ENCODE results near the gene L3HYPDH.
A peak's percentile ranks its signal among the peaks of the same experiment; 100 is the strongest.

The L3HYPDH gene

GRCh38 chr14:59483819-59484638, at the start of gene L3HYPDH, which contains the start of gene JKAMP:
L3HYPDH (minus strand) TSS chr14:59484408; CDS start chr14:59484316, 92 bp downstream.
JKAMP (plus strand) TSS chr14:59484517; CDS start chr14:59484590, 73 bp downstream.
- peak; percentile 93 to 99 (median 95) for DNase-seq

- DNase-seq: no peak
Measured at GRCh38 chr14:59532419-59532818, 48.2 kb upstream of the L3HYPDH start.

DNA sequence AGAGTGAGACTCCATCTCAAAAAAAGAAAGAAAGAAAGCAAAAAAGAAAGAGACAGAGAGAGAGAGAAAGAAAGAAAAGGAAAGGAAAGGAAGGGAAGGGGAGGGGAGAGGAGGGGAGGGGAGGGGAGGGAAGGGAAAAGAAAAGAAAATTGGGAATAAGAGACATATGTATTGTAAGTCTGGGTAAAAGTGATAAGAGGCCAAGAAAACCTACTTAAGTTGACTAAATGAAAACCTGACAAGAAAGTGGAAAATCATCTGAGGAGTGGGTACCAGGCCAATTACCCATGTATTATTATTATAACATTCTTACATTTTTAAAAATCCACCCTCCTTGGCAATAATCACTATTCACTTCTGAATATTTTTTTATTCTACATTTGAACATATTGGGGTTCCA, 46.1 kb upstream of the L3HYPDH start:
- no peak for DNase-seq

DNA sequence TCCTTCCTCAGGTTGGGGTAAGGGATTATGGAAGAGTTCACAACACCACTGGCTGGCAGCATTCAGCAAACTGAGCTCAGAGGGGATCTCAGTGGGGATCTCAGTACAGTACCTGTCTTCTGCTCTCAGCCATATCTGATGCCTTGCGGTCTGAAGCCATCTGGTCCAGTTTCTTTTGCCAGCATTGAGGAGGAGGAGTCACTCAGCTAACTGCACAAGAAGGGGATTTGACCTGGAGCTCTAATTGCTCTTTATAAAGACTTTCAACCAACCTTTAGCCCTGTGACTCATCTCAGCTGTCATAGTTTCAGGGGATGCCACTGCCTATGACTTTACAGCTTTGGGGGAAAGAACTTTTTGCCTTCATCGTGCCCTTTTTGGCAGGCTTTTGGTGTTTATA, 45.0 kb upstream of the L3HYPDH start:
- no peak for DNase-seq

DNA sequence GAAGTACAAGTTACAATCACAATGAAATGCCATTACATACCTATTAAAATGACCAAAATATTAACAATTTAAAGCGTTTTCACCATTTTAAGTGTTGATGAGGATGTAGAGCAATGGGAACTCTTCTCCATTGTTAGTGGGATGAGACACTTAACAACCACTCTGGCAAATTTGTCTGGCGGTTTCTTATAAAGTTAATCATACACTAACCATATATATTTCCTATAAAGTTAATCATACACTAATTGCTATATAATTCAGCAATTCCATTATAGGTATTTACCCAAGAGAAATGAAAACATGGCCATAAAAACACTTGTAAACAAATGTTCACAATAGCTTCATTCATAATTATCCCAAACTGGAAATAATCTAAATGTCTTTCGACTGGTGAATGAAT, 36.0 kb upstream of the L3HYPDH start:
- no peak for DNase-seq

DNA sequence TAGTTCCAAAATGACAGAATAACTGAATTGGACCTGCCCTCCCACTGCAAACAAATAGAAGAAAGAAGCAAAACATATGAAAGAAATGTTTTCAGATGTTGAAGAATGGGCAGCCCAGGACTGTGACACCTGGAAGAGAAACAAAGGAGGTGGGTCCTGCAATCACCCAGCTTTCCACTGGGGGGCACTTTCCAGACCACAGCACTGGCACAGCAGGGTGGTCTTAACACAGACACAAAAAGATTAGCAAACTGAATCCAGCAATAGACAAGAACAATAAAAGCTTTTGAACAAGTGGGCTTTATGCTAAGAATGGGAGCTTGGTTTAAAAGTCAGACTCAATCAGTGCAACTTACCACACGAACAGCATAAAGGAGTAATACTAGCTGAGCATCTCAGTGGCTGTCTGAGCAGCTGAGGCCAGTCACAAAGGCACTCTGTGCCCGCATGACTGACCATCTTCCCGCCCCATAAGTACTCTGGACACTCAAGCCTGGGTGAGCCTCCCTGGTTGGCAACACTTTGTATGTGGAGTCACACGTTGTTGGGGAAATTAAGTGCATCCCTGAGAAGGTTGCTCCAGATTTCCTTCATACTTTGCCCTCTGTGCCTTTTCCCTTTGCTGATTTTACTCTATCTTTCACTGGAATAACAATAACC, 27.8 kb upstream of the L3HYPDH start:
- DNase-seq: peak; percentile 17 to 22 (median 19)

DNA sequence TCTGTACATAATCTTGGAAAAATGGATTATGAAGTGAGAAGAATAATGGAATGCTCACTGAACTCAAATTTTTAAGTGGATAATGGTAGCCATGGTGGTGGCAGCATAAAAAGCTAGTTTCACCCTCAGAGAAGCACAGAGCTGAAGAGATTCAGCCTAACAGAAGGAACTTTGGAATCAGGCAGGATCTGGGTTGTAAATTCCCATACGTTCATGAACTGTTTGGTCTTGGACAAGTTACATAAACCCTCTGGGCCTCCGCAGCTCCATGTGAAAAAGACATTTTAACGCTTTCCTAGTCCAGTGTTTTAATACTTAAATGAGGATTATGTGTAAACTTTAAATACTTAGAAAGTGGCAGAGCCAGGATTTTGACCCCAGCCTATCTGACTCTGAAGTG, 26.8 kb upstream of the L3HYPDH start:
- no peak for DNase-seq

DNA sequence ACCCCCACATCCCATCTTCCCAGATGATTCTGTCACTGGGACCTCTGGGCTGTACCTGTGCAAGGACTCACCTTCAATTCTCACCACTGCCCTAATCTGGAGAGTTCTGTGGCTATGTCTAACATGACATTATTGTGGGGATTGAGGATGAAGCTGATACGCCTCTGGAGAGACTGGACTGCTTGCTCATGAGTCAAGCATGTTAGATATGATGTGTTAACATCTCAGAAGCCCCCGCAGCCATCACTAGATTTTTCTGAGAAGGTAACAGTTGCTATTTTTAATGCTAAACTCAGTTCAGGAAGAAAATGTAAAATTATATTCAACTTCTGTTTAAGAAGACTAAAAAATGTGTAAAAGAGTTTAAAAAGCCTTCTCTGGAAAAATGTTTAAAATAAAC, 25.8 kb upstream of the L3HYPDH start:
- DNase-seq: no peak

GRCh38 chr14:59509101-59509500, 24.9 kb upstream of the L3HYPDH start:
- DNase-seq: no peak

GRCh38 chr14:59507752-59508103, 23.5 kb upstream of the L3HYPDH start:
- no peak for DNase-seq

DNA sequence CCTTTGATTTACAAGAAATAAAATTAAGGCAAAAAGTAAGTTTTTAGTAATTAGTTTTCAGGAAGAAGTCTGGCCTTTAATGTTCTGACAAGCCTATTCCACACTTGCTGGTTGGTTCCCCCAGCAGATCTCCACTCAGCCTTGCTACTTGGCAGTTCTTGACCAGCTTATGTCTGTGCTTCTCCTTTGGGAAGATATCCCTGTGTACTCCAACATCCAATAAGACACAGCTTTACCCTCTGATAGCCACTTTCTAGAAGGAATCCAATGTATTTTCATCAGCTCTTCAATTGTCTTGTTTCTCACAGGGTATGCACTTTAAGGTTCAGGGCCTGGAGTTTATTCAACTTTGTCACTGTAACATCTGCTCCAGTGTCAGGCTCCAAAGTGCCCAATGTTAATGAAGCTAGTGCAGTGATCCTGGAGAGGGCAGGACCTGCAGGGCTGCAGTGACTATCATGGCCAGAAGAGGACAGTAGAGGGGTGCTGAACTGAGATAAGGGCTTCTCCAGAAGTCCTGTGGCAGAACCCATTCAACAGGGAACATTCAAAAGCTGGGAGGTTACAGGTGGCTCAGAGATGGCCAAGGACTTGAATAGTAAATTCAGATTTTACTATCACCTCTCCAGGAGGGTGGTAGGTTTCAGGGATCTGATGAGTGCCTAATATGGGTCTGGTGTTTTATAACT, 23.0 kb upstream of the L3HYPDH start:
- peak; percentile 7 to 81 (median 45) for DNase-seq

GRCh38 chr14:59503256-59503655, 19.0 kb upstream of the L3HYPDH start:
- DNase-seq: no peak

DNA sequence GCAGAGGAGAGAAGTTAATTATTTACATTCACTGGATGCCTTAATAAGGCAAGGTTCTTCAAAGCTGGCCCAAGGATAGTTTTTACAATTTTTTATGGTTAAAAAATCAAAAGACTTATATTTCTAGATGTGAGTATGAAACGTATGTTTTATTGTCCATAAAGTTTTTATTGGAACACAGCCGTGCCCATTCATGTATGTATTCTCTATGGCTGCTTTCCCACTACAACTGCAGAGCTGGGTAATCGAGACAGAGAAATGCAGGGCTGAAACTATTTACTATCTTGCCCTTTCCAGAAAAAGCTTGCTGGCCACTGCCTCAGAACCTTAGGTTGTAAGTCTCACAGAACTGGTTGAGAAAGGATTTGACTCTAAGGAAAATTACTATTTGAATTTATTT, 16.5 kb upstream of the L3HYPDH start:
- no peak for DNase-seq

DNA sequence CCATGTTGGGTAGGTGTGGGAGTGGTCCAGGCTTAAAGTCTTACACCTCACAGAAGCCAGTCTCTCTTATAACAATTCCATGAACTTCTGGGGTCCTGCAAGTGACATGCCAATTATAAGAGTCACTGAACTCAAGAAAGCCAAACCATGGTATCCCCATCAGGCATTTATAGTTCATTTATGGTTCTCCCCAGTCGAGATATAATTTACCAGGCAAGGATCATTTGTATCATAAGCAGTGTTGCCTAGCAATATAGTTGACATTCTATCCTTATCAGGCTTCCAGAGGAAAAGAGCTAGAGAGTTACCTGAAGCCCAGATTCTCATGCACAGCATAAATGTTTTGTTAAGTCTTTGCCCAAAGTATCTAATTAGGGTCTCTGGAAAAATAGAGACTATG, 8.2 kb upstream of the L3HYPDH start:
- DNase-seq: no peak

DNA sequence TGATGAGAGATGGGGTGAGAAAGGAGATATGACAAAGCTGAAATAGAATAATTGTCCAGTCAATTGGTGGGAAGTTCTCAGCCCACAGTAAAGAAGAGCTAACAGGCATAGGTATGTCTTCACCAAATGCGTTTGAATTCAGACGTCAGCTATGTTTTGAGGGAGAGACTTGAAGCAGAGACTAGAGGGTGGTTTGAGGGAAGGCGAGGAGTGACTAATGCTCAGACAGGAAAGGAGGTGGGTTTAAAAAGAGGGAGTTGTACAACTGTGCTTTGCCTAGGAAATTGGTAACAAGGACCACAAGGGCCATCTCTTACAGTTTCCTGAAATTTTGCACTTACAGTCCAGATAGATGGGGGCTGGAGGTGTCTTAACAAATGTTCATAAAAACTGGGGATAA, 6.5 kb upstream of the L3HYPDH start:
- DNase-seq: no peak

GRCh38 chr14:59484639-59485175, 499 bp upstream of the L3HYPDH start:
- peak in 1 of 3 experiments; percentile 53 for DNase-seq

DNA sequence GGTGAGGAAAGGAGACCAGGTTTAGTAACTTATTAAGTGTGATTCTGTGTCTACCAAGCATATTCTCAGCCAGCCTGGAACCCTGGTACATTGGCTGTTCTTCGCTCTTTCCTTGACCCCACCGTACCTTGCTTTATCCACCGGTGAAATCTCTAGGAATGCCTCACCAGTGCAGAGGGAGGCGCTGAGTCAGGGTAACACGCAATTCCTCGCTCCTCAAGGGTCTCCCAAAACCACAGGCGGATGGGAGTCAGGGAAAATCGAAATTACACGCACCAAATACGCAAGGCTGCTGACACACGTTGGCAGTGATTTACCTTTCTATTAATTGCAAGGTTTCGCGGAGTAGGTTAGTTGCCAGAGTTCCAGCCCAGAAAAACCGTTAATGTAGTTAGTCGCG, 845 bp downstream of the L3HYPDH start:
- peak in 1 of 3 experiments; percentile 53 for DNase-seq

GRCh38 chr14:59482541-59483331, 1.5 kb downstream of the L3HYPDH start:
- peak in 2 of 3 experiments; percentile 19 to 42 for DNase-seq

DNA sequence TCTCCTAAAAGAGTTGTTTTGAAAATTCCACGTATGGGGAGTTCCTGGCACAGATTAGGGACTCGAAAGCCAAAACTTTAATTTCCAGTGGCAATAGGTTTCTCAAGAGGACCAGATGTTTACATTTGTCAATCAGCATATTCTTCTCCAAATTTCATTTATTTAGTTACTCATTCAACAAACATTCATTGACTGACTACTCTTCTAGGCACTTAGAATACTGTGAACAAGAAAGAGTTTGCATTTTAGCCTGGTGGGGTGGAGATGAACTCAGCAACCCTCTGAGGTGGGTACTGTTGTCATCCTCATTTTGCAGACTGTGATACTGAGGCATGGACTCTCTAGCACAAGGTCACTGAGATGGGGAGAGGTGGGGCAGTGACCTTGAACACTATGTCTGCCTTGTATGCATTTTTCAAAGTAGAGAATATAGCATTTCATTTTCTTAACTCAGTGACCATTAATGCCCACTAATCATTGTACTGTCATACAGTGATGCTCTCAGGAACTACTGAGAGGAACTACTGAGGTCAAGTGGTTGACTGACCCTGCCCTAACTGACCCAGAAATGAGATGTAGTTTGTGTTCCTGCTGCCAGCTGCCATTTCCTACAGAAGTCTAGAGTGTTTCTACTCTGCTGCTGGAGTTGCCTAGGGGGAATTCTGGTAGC, 2.2 kb downstream of the L3HYPDH start:
- DNase-seq: no peak

DNA sequence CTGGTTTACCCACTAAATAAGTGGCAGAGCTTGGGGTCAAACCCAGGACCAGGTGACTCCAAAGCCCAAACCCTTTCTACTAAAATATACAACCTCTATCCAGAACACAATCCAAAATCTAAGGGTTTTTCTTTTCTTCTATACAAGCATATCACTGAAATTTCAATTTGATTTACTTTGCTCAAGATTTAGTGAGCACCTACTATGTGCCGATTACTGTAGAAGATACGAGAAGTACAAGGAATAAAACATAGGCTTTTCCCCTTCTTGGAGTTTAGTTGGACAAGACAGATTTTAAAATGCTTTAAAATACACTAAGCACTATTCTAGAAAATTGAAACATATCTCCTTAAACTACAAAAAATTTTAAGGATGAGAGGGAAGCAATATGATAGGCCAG, 2.8 kb downstream of the L3HYPDH start:
- no peak for DNase-seq

GRCh38 chr14:59480166-59480565, 4.0 kb downstream of the L3HYPDH start:
- no peak for DNase-seq

DNA sequence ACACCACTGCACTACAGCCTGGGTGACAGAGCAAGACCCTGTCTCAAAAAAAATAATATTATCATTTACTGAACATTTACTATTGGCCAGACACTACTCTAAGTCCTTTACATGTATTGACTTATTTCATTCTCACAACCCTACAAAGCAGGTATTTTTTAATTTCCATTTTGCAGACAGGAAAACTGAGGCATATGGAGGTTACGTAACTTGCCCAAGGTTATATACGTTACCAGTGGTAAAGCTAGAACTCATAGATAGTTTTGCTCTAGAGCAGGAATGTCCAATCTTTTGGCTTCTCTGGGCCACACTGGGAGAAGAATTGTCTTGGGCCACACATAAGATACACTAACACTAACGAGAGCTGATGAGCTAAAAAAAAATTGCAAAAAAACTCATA, 5.7 kb downstream of the L3HYPDH start:
- no peak for DNase-seq

Measured in NCI-H1417 (cell line).